ENCODE results near the gene LRRC46.

- TF ChIP-seq CTCF (conservative IDR thresholded peaks at IDR 0.05 in 1 of 2, IDR thresholded peaks at IDR 0.05 in 1 of 2; ENCODE audit: extremely low read depth in 1 of 2, insufficient read depth in 1 of 2, low read depth in 1 of 2, low read length in 2 of 2) (no peak), EZH2 (IDR thresholded peaks at IDR 0.05; ENCODE audit: borderline replicate concordance, low read length) (no peak)
Measured at GRCh38 chr17:47820033-47820789, 11.3 kb upstream of the LRRC46 start.

Measured in mammary epithelial cell (primary cell).